Measurements from ENCODE around the gene RNLS.

RNLS gene

GRCh38 chr10:88347022-88347421, 236.1 kb downstream of the RNLS start:
- TF ChIP-seq, protein P1, sequence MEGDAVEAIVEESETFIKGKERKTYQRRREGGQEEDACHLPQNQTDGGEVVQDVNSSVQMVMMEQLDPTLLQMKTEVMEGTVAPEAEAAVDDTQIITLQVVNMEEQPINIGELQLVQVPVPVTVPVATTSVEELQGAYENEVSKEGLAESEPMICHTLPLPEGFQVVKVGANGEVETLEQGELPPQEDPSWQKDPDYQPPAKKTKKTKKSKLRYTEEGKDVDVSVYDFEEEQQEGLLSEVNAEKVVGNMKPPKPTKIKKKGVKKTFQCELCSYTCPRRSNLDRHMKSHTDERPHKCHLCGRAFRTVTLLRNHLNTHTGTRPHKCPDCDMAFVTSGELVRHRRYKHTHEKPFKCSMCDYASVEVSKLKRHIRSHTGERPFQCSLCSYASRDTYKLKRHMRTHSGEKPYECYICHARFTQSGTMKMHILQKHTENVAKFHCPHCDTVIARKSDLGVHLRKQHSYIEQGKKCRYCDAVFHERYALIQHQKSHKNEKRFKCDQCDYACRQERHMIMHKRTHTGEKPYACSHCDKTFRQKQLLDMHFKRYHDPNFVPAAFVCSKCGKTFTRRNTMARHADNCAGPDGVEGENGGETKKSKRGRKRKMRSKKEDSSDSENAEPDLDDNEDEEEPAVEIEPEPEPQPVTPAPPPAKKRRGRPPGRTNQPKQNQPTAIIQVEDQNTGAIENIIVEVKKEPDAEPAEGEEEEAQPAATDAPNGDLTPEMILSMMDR (IDR thresholded peaks at IDR 0.05; ENCODE audit: low read depth, low read length): no peak
- H3K4me3 ChIP-seq (ENCODE audit: low read depth, low read length): no peak overlapping the region

GRCh38 chr10:88346144-88346977, 236.8 kb downstream of the RNLS start:
- TF ChIP-seq, protein P1 (IDR thresholded peaks at IDR 0.05; ENCODE audit: low read depth, low read length): no peak
- H3K4me3 ChIP-seq (ENCODE audit: low read depth, low read length): no peak overlapping the region

DNA sequence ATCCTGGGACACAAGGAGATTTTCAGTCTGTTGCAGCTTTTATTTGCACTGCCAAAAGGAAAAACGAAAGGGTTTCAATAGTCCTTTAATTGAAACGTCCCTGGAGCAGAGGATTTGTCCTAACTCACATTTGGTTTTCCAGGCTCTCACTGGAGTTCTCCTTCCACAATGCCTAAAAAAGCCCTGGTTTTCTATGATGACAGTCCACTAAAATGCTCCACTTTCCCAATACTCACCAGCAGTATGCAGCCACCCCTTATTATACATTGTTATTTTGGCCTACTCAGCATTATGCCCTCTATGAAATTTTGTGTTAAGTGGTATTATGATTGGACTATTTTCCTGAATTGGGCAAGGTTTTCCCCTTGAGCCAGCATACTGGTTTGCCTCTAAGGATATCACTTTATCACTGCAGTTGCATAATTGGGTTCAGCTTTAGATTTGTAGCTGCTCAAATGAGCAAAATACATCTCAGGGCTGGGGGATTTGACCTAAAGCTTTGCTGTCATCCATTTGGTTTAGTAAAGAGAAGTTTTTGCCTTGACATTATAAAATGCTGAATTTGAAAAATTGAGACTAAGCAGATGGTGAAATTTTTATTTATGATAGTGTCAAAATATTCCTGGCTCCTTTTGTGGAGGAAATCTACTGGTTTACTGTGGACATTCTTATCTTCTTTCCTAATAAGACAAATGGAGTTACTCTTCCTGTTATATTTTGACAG, 239.2 kb downstream of the RNLS start:
- TF ChIP-seq, protein P1 (IDR thresholded peaks at IDR 0.05; ENCODE audit: low read depth, low read length): no peak
- H3K4me3 ChIP-seq (ENCODE audit: low read depth, low read length): no peak overlapping the region

- no peak overlapping the region for H3K4me3 ChIP-seq (ENCODE audit: low read depth, low read length)
- TF ChIP-seq, protein P1 (IDR thresholded peaks at IDR 0.05; ENCODE audit: low read depth, low read length): no peak
Measured at GRCh38 chr10:88342733-88343310, 240.3 kb downstream of the RNLS start.

DNA sequence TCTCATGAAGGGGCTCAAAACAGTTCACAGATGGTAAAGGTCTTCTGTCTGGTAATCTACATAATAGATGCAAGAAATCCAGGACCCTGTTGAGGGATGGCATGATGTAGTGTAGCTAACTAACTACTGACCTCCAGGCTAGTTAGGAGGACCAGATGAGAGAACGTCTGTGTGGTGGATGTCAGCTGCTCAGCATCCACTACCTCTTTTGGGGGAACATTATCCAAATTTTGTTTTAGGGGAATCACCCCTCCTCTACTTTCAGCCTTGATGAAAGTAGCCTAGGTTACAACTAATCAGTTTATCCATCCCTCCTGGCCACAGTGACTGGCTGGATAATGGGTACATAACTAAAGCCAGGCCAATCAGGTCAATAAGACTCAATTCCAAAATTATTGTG, 246.0 kb downstream of the RNLS start:
- TF ChIP-seq, protein P1 (IDR thresholded peaks at IDR 0.05; ENCODE audit: low read depth, low read length): no peak
- H3K4me3 ChIP-seq (ENCODE audit: low read depth, low read length): no peak overlapping the region

DNA sequence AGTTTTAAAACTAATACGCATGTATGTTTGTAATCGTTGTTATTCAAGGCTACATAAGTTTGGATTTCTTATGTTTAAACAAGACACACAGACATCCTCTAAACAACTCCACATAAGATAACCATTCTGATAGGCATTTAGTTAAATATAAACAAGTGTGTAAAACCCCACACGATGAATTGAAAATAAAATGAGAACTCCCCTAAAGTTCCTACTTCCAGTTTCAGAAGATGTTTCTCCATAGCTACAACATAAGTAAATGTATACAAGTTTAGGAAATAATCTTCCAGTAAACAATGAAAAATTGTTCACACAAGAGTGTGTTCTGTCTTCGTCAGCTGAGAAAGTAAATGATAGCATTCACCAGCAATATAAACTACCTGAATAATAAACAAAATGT, 246.8 kb downstream of the RNLS start:
- TF ChIP-seq, protein P1 (IDR thresholded peaks at IDR 0.05; ENCODE audit: low read depth, low read length): no peak
- H3K4me3 ChIP-seq (ENCODE audit: low read depth, low read length): no peak overlapping the region

DNA sequence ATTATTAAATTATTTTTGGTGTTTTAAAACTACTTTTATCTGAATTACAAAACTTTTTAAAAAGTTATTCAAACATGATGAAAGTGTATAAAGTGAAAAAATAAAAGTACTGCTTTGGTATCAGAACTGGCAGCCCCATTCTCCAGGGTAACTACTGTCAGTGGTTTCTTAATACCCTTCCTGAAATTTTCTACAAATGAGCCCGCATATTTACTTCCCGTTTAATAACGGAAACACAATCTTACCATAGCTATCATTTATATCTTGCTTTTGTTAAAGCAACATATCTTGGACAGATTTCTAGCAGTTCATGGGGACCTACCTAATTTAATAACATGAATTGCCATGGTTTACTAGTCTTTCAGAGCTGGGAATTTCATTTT, 249.9 kb downstream of the RNLS start:
- no peak overlapping the region for H3K4me3 ChIP-seq (ENCODE audit: low read depth, low read length)
- TF ChIP-seq, protein P1 (IDR thresholded peaks at IDR 0.05; ENCODE audit: low read depth, low read length): no peak

Data from WI38 (cell line).